Body of pancreas (tissue), 4 donors: ENCODE results near the gene MPV17L2.

ENCODE experiments used
- CTCF ChIP-seq, 7 experiments: fragments of 450-650 bp in 4 of 7; fragments of 200-600 bp in 3 of 7; sonication (generic) in 3 of 7; IDR thresholded peaks; one replicate each; pipeline ENCODE4 v1.5.1; 2016 to 2019; ENCODE audit warnings: antibody characterized with exemption in 7 of 7
- POLR2A ChIP-seq, 3 donors: fragments of 450-650 bp; IDR thresholded peaks; one replicate each; pipeline ENCODE4 v1.6.1; 2016; ENCODE audit warnings: antibody characterized with exemption in 3 of 3, mild to moderate bottlenecking in 2 of 3

GRCh38 chr19:18179957-18180356, 13.1 kb upstream of the MPV17L2 start:
- TF ChIP-seq CTCF (IDR thresholded peaks at IDR 0.05), result no peak
- TF ChIP-seq POLR2A (IDR thresholded peaks at IDR 0.05), result no peak
